ENCODE results near the gene HLA-DQB2.
"Not testable (repeated sequence)": the region's sequence is repeated elsewhere in the genome, so short reads cannot be mapped to it uniquely, and the experiment has no call there.

Gene HLA-DQB2
- 0.05 to 1.7 reads per million in 2 donors for total RNA-seq

DNA sequence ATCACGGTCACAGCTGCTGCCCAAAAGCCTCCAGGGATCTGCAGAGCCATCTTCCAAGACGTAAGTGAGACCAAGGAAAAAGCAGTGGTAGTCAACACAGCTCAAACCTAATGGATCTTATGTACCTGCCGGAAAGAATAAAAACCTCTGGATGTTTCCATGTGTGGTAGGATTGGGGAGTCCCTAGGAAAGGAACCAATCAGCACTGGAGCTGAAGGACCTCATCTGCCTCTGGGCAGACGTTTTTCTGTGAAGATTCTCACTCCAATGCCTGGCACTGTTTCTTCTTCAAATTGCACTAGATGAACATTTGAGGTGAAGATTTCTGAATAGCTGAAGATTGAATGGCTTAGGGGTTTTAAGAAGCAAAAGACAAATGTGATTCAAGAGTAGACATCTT, at the start of gene HLA-DQB2:
TSS of gene HLA-DQB2 (minus strand) at position 112 of the 400 bp plus-strand sequence. CDS start at position 50, 62 bp downstream.
- DNase-seq, result no peak

DNA sequence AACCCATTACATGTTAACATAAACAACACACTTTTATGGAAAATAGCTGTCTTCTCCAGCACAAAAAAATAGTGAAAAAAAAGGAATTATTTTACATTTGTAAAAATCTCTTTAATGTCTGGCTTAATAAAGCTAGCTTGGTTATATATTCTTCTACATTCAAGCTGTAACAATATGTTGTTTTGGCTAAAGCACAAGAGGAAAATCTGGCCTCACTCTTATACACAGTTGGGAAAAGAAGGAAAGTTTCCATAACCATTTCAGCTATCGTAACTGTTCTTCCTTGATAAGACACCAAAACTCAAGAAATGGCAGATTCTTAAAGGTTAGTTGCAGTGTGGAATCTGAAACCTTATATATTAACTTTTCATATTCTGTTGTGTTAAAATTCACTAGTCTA, 45.8 kb upstream of the HLA-DQB2 start:
- no peak for DNase-seq

DNA sequence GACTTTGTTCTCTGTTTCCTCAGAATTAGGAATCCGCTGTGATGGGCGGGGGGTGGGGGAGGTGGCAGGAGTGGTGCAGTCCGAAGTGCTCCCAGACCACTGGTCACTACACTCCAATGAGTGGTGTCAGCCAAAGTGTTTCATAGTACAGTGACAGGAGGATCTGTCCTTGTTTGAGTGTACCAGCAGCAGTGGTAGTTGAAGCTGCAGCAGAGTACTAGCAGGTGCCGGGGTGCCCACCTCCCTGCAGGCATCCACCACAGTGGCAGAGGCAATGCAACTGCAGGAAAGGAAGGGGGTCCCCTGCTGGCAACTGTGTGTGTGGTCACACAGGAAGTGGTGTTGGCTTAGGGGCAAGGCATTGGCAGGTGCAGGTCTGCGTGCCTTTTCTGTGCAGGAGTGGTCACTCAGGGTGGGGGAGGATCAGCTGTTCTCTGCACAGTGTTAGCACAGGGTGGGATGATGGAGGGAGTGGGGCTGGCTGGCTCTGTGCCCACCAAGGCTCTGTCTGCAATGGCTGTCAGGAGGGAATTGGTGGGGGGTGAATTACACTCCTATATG, 43.8 kb upstream of the HLA-DQB2 start:
- no peak for DNase-seq

DNA sequence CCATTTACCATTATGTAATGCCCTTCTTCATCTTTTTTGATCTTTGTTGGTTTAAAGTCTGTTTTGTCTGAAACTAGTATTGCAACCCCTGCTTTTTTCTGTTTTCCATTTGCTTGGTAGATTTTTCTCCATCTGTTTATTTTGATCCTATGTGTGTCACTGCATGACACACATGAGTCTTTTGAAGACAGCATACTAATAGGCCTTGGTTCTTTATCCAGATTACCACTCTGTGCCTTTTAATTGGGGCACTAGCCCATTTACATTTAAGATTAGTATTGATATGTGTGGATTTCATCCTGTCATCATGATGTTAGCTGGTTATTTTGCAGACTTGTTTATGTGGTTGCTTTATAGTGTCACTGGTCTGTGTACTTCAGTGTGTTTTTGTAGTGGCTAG, 42.1 kb upstream of the HLA-DQB2 start:
- not testable (repeated sequence) for DNase-seq

DNA sequence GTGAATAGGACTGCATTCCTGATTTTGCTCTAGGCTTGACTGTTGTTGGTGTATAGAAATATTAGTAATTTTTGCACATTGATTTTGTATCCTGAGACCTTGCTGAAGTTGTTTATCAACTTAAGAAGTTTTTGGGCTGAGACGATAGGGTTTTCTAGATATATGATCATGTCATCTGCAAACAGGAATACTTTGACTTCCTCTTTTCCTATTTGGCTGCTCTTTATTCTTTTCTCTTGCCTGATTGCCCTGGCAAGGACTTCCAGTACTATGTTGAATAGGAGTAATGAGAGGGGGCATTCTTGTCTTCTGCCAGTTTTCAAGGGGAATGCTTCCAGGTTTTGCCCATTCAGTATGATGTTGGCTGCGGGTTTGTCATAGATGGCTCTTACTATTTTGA, 40.1 kb upstream of the HLA-DQB2 start:
- DNase-seq, result no peak

DNA sequence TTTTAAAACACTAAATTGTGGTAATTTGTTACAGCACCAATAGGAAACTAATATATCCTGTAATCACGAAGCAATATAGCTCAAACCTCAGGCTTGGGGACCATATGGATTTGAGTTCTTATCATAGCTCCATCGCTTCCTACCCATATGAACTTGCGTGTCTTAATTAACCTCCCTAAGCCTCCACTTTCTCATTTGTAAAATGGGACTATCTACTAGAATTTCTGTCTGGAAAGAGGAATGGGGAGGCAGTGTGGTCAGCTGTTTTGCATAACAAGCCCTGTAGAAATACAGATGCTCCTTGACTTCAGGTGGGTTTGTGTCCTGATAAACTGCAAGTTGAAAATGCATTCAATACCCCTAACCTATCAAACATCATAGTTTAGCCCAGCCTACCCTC, 36.4 kb upstream of the HLA-DQB2 start:
- no peak for DNase-seq

DNA sequence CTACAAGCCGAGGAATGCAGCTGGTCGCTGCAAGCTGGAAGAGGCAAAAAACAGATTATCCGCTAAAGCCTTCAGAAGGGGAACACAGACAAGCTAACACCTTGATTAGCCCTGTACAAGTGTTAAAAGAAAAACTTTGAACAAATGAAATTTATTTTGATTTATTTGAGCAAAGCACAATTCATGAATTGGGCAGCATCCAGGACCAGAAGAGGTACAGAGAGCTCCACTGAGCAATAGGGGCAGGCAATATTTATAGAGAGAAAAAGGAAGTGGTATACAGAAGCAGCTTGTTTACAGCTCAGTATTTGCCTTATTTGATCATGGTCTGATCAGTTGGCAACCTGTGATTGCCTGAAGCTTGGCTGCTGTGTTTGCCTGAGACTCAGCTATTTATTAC, 35.8 kb upstream of the HLA-DQB2 start:
- DNase-seq, result no peak

DNA sequence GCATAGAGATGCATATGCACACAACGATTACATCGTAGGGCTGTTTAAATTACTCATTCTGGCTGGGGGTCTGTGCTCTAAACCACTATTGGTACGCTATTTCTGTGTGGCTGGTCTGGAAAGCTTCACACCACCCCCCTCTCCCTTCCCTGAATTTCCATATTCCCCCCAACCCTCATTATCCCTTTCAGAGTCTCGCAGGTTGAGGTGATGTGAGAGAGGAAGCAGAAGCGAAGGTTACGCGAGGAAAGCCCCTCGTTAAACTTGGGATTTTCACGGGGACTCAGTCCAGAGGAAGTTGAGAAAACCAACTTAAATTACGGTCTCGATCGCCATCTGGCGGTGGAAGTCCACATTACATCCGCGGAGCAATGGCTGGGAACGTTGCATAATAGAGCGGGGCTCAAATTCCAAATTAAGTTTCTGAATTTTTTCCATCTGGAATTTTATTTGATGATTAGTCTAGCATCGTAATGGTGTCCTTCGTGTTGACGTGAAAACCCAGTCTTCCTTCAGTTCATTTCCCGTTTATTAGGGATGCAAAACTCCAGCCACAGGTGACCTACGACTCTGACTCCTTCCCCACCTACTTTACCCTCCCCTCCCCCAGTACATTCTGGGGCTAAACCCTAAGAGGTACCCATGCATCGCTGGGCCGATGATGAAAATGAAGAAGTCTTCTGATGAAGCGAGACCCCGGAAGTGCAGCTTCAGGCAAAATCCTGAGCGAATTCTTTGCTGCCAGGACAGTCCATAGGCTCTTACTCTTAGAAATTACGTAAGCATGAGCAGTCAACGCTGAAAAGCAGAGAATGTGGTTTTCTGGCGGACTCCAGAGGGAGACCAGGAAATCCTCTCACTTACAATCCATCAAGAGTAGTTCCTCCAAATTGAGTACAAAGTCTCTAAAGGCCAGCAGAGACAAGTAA, 33.8 kb upstream of the HLA-DQB2 start:
- DNase-seq, result no peak

DNA sequence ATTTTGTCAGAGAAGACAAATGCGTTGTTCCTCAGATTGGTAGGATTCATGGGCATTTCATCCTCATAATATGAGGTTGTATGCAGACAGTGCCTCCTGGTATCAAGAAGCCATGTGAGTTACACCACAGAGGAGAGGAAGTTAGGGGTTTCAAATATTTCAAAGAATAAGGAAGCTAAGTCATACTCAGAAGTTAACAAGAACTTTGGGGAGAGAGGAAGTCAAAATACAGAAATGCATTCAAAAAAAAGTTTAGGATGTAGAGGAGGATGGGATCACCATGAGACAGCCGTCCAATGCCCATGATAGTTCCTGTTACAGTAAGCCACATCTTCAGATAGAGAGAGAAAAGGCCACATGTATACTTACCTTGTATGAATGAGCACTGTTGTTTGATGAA, 31.2 kb upstream of the HLA-DQB2 start:
- no peak for DNase-seq

DNA sequence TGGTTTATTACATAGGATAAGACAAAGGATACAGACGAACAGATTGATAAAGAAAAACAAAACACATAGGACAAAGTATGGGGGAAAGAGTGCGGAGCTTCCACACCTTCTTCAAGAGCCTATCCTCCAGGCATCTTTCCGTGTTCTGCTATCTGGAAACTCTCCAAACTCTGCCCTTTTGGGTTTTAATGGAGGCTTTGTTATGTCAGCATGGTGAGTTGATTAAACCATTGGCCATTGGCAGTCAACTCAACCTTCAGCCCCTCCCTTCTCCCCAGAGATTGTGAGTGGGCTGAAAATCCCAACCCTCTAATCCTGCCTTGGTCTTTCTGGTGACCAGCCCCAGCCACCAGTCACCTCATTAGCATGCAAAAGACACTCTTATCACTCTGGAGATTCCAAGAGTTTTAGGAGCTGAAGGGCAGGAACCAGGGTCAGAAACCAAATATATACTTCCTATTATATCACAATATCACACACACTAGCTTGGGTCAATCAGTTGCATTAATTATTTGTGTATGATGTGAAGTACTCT, 29.6 kb upstream of the HLA-DQB2 start:
- no peak for DNase-seq

DNA sequence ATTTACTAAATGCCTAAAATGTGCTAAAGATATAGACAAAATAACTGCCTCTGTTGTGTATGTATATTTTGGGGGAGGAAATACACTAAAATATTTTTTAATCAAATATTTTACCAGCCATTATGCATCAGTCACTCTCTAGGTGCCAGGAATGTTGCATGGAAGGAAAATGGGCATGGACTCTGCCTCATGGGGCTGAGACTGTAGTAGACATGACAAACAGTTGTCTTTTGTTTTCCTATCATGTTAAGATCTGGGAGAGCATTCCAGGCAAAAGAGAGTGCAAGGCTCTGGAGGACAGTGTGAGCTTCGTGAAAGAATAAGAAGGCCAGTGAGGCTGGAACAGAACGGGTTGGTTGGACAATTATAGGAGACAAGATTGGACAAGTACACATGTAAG, 27.0 kb upstream of the HLA-DQB2 start:
- DNase-seq, result no peak

DNA sequence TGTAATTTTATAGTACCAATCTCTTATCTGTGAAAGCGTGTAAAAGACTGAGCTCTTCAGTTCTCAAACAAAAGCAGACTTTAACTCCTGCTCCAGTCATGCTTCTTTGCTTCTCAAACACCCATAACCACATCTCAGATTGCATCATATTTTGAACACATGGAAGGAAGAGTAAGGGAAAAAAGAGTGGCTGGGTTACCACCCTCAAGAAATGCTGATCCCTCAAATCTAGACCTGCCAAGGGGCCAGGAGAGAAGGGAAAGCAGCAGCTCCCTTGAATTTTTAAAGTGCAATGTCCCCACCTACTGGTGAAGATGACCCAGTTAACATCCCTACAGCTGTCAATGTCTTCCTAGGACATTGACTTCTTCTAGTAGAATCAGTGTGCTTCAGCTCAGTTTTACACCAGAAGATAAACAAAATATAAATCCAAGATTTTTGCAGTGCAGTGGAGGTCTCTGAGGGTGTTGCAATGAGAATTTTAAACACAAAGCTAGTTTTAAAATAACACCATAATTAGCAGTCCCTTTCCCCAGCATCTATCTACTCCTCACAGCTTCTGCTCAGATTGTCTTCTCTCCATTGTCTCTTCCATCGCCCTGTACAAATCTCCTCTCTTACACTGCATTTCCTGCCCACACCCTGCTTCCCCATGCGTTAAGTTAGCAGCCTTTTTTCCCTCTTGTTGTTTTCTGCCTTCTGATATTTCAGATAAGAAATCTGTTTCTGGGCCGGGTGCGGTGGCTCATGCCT, 22.6 kb upstream of the HLA-DQB2 start:
- DNase-seq, result no peak

DNA sequence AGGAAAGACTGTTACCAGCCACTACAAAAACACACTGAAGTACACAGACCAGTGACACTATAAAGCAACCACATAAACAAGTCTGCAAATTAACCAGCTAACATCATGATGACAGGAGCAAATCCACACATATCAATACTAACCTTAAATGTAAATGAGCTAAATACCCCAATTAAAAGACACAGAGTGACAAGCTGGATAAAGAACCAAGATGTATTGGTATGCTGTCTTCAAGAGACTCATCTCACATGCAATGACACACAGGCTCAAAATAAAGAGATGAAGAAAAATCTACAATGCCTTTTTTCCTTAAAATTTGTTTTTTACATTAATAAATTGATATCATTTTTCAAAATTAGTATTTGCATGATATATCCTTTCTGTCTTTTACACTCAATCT, 19.6 kb upstream of the HLA-DQB2 start:
- DNase-seq, result not testable (repeated sequence)

DNA sequence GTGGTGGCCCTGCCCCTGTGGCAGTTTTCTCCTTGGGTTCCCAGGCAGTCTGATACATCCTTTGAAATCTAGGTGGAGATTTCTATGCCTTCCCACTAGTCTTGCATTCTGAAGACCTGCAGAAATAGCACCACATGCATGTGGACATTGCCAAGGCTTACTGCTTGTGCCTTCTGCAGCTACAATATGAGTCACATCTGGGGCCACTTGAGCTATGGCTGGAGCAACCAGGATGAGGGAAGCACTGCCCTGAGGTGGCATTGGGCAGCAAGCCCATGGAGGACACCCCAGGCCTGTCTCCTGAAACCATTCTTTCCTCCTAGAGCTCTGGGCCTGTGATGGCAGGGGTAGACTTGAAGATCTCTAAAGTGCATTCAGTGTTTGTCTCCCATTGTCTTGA, 15.7 kb upstream of the HLA-DQB2 start:
- no peak for DNase-seq

DNA sequence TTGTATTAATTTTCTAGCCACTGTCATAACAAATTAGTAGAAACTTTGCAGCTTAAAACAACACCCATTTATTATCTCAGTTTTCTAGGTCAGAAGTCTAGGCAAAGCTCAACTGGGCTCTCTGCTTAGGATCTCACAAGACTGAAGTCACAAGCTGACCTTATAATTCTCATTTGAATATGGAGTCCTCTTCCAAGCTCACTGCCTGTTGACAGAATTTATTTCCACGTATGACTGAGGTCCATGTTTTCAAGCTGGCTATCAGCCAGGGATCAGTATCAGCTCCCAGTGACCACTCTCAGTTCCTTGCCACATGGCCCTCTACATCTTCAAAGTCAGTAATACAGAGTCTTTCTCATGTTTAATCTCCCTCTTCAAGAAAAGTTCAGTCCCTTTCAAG, 11.7 kb upstream of the HLA-DQB2 start:
- DNase-seq, result no peak

DNA sequence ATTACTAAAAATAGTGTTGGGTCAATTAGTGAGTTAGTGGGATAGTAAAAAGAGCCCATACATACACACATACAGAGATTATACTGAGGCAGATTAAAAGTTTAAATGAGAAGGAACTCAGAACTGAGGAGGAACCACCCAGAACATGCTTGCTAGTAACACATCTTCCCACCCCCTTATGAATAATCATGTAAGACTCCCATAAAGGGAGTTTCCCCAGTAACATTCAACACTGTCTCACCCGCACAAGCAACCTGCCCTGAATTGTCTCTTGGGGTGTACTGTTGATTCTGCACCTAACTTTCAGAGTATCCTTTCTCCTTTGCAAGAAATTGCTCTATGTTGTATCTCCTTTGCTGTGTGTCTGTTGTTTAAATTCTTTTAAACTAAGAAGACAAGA, 11.1 kb upstream of the HLA-DQB2 start:
- no peak for DNase-seq

DNA sequence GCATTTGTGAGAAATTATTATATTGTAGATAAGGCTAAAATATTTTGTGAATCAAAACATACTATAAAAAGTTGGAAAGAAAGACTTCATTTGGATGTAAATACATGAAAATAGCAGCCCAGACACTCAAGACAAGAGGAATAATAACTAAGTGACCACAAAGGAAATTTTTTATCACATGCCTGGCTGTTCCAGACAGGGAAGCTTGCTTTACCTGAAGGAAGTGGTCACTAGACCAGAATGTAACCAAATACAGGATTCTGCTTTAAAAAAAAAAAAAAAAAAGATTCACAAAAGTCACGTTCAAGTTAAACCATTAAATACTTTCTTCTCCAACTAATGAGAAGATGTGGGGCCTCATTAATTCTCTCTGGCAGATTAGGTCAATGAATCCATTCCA, 9.3 kb upstream of the HLA-DQB2 start:
- no peak for DNase-seq

DNA sequence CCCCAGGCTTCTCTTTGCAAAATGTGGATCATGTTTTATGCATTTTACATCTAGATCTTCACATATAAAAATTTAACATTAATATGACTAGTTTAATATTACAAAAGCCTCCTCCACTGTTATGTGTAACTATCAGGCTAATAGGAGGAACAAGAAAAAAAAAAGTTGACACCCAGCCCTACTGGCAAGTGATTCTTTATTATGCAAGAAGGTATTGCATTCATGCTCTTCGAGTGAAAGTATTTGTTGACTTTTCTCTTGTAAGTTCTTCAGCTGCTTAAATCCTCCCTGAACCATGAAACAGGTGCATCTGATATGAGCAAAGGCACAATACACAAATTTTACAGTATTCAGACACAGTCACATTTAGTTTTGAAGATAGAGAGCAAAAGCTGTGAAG, 716 bp upstream of the HLA-DQB2 start:
- DNase-seq, result no peak

DNA sequence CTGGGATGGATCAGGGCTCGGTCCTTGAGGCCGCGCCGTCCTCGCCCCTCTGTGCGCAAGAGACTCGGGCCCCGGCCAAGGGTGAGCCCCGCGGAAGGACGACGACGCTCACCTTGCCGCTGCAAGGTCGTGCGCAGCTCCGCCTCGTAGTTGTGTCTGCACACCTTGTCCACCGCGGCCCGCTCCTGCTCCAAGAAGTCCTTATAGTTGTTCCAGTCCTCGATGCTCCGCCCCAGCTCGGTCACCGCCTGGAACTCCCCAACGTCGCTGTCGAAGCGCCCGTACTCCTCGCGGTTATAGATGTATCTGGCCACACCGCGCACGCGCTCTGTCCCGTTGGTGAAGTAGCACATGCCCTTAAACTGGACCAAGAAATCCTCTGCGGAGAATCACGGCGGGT, 1.8 kb downstream of the HLA-DQB2 start:
- no peak for DNase-seq

DNA sequence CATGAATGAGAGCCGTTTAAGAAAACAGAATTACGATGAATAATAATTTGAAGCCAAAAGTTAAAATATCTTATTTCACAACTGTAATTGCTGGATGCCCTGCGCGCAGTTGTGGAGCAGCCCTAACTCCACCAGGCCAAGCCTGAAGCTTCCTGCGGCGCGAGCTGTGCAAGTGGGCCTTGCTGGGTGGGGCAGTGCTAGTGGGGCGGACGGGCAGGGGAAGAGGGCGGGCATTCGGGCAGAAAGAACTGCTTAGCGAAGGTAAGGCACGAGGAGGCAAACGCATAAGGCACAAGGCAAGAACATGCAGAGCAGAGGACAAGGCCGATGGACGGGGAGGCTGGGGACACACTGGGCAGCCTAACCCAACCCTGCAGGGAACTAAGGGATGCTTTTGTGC, 2.3 kb downstream of the HLA-DQB2 start:
- DNase-seq, result no peak

DNA sequence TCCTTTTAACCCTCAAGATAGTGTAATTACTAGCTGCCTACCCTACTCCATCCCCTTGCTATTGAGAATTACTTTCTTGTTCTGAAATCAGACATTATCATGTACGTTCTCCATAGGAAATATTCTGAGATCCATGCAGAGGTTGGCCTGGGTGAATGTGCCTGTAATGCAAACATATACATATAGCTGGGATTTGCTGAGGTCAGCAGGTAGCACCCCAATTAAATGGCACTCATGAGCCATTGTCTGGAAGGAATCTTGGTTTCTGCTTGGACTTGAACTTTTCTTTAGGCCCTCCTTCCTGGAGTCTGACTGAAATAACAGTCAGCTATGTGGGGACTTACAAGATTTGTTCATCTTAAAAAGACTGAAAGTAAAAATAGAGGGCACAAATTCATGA, 3.7 kb downstream of the HLA-DQB2 start:
- no peak for DNase-seq

DNA sequence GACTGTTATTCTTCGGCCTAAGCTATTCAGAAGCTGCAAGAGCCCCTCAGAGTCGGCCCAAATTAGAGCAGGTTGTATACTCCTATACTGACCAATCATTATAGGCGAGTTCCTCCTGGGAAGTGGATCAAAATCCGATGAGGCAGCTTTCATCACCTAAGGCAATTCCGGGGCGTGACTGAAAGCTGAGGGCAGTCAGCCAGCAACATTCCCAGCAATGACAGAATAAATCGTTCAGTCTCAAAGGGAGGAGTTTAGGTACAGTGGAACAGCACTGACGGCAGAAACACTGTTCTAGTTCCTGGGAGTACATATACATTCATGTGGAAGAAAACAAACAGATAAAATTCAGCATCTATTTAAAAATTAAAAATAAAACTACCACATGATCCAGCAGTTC, 10.8 kb downstream of the HLA-DQB2 start:
- DNase-seq, result no peak

DNA sequence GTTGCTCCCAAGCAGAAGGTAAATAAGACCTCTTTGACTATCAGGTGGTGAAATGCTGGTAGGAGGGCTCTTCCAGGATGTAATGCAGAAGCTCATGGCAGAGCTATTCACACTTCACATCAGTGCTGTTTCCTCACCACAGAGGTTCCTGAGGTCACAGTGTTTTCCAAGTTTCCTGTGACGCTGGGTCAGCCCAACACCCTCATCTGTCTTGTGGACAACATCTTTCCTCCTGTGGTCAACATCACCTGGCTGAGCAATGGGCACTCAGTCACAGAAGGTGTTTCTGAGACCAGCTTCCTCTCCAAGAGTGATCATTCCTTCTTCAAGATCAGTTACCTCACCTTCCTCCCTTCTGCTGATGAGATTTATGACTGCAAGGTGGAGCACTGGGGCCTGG, 17.7 kb downstream of the HLA-DQB2 start:
- not testable (repeated sequence) for DNase-seq
